ENCODE measurements around the gene TCIRG1. TPM values are rescaled to one million over a fixed set of nuclear protein-coding genes. Genes with fewer than 3 reads are reported as not detected.
"Not testable (repeated sequence)": the region's sequence is repeated elsewhere in the genome, so short reads cannot be mapped to it uniquely, and the experiment has no call there.

TCIRG1 gene
- total RNA-seq: 100 to 1,000 TPM; 217 to 244 TPM

GRCh38 chr11:68038718-68039525, at the start of gene TCIRG1:
Gene TCIRG1 (plus strand): TSS chr11:68039025. CDS start chr11:68041272, 2,247 bp downstream.
- H3K27me3 Mint-ChIP-seq: no peaks in the 10 kb centered on the region
- peaks cover 30% of the 10 kb centered on the region for H3K36me3 Mint-ChIP-seq (ENCODE audit: low read depth)
- H3K4me3 Mint-ChIP-seq: peak within 1 kb of the TSS; percentile 91
- peak; percentile 80 for ATAC-seq (replicated peaks)
- H3K9me3 Mint-ChIP-seq: no peaks in the 10 kb centered on the region
- H3K4me1 Mint-ChIP-seq: peaks cover 7% of the 10 kb centered on the region
- H3K27ac Mint-ChIP-seq: peak within 1 kb of the TSS; percentile 94

DNA sequence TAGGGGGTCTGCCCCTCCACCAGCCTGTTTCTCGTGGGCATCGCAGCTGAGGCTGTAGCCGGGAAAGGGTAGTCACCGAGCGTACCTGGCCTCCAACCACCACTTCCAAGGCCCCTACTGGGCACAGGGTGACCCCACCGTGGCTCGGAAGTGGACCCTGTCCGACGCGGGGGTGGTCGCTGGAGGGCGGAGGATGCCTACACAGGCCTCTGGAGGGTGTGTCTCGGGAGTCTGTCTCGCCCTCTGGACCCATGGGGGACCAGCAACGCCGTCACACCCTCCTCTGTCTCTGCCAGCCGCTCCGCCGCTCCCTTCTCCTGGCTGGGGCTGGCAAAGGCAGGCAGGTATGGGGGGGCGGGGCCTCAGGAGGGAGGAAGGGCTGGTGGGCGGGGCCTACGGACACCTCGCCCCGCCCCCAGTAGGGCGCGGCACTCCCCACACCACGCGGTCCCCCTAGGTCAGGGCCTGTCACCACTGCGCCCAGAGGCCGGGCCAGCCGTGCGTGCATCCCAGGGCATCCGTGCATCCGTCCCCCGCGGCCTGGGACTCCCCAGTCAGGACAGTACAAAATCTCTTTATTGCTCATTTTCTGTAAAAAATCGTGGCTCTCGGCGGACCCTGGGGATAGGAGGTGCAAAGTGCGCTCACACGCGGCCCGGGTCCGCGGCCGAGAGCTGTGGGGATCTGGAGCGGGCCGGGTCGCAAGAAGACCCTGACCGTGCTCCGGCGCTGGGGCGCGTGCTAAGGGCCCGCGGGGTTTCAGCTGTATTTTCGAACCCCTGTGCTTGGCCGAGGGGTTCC, 48.1 kb upstream of the TCIRG1 start:
- H3K27me3 Mint-ChIP-seq; H3K4me3 Mint-ChIP-seq; H3K4me1 Mint-ChIP-seq; H3K36me3 Mint-ChIP-seq (ENCODE audit: low read depth); H3K9me3 Mint-ChIP-seq; H3K27ac Mint-ChIP-seq: not testable (repeated sequence)
- ATAC-seq (replicated peaks): peak; percentile 23

- not testable (repeated sequence) for H3K4me1 Mint-ChIP-seq; H3K27me3 Mint-ChIP-seq; ATAC-seq (replicated peaks)
Observed at GRCh38 chr11:67991347-67992121, 47.3 kb upstream of the TCIRG1 start.

DNA sequence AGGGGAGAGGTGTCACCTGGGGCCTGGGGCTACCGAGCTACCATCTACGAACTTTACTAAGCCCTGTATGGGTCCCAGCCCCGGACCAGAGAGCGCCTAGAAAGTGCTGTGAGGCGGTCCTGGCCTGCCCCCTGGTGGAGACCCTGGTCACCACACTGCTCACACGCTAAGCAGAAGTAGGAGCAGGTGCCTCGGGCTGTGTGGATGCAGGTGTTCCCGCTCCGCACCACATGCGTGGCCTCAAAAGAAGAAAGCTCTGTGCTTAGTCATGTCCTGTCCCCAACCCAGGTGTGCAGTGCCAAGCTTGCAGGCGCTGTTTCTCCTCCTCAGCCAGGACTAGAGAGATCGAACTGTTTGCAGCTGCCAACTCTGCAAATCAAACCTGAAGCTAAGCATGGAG, 45.0 kb upstream of the TCIRG1 start:
- not testable (repeated sequence) for ATAC-seq (replicated peaks); H3K27ac Mint-ChIP-seq; H3K36me3 Mint-ChIP-seq (ENCODE audit: low read depth); H3K9me3 Mint-ChIP-seq; H3K27me3 Mint-ChIP-seq; H3K4me3 Mint-ChIP-seq
- H3K4me1 Mint-ChIP-seq: peaks cover 13% of the 10 kb centered on the region

More at GRCh38 chr11:67991347-67992121, 47.3 kb upstream of the TCIRG1 start:
- H3K4me3 Mint-ChIP-seq; H3K9me3 Mint-ChIP-seq; H3K27ac Mint-ChIP-seq; H3K36me3 Mint-ChIP-seq (ENCODE audit: low read depth): not testable (repeated sequence)

- not testable (repeated sequence) for H3K9me3 Mint-ChIP-seq; H3K4me3 Mint-ChIP-seq; H3K27me3 Mint-ChIP-seq; H3K36me3 Mint-ChIP-seq (ENCODE audit: low read depth); H3K27ac Mint-ChIP-seq; ATAC-seq (replicated peaks)
- H3K4me1 Mint-ChIP-seq: peaks cover 13% of the 10 kb centered on the region
Observed at GRCh38 chr11:67994387-67994786, 44.4 kb upstream of the TCIRG1 start.

- not testable (repeated sequence) for H3K27me3 Mint-ChIP-seq; ATAC-seq (replicated peaks); H3K36me3 Mint-ChIP-seq (ENCODE audit: low read depth); H3K27ac Mint-ChIP-seq; H3K9me3 Mint-ChIP-seq; H3K4me3 Mint-ChIP-seq
- peaks cover 13% of the 10 kb centered on the region for H3K4me1 Mint-ChIP-seq
Observed at GRCh38 chr11:67995129-67995528, 43.7 kb upstream of the TCIRG1 start.

GRCh38 chr11:67995579-67995978, 43.2 kb upstream of the TCIRG1 start:
- H3K27me3 Mint-ChIP-seq, H3K9me3 Mint-ChIP-seq: not testable (repeated sequence)

DNA sequence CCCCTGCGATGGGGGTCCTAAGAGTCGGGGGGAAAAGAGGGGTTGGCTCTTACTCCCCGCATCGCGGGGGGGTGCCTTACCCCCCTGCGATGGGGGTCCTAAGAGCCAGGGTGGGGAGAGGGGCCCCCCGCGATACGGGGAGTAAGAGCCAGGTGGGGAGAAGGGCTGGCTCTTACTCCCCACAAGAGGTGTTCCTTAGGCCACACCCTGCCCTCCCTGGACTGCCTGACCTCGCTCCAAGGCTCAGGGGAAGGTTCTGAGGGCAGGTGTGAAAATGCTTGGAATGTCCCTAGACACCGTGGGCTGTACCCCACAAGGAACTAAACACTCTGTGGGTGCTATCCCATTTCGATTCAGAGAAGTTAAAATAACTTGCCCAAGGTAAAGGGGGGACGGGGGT, 42.8 kb upstream of the TCIRG1 start:
- H3K4me1 Mint-ChIP-seq: peaks cover 13% of the 10 kb centered on the region
- H3K27ac Mint-ChIP-seq: no peak overlapping the region
- no peak overlapping the region for H3K4me3 Mint-ChIP-seq
- ATAC-seq (replicated peaks): no peak
- no peaks in the 10 kb centered on the region for H3K27me3 Mint-ChIP-seq
- no peaks in the 10 kb centered on the region for H3K9me3 Mint-ChIP-seq
- H3K36me3 Mint-ChIP-seq (ENCODE audit: low read depth): no peaks in the 10 kb centered on the region

More at GRCh38 chr11:67995579-67995978, 43.2 kb upstream of the TCIRG1 start:
- H3K4me3 Mint-ChIP-seq; H3K27ac Mint-ChIP-seq; ATAC-seq (replicated peaks); H3K36me3 Mint-ChIP-seq (ENCODE audit: low read depth): not testable (repeated sequence)
- peaks cover 13% of the 10 kb centered on the region for H3K4me1 Mint-ChIP-seq

GRCh38 chr11:67996622-67997474, 42.0 kb upstream of the TCIRG1 start:
- peak; percentile 75 for ATAC-seq (replicated peaks)
- H3K4me1 Mint-ChIP-seq: peaks cover 13% of the 10 kb centered on the region
- H3K4me3 Mint-ChIP-seq: no peak overlapping the region
- no peak overlapping the region for H3K27ac Mint-ChIP-seq
- no peaks in the 10 kb centered on the region for H3K27me3 Mint-ChIP-seq
- no peaks in the 10 kb centered on the region for H3K9me3 Mint-ChIP-seq
- no peaks in the 10 kb centered on the region for H3K36me3 Mint-ChIP-seq (ENCODE audit: low read depth)

DNA sequence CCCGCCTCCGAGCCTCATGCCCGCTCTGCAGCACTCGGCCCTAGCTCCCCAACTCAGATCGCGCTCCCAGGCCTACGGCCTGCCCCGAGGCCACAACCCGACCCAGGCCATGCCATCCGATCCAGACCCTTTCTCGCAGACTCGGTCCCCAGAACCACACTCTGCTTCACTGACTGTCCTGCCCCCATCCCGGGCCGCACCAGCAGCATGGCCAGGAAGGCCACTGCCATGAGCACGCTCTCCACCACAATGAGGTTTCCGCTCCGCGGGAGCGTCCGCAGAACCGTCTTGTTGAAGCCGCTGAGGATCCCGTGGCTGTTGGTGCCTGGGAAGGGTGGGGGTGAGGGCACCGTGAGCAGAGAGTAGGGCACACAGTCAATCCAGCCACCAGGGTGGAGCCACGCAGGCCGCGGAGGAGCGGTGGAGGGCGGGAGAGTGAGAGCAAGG, 41.3 kb upstream of the TCIRG1 start:
- Mint-ChIP-seq H3K27me3 (no peaks in the 10 kb centered on the region), H3K9me3 (no peaks in the 10 kb centered on the region), H3K36me3 (ENCODE audit: low read depth) (no peaks in the 10 kb centered on the region), H3K4me1 (peaks cover 13% of the 10 kb centered on the region), H3K4me3 (no peak overlapping the region), H3K27ac (no peak overlapping the region)
- ATAC-seq (replicated peaks): no peak

- no peaks in the 10 kb centered on the region for H3K27me3 Mint-ChIP-seq
- H3K27ac Mint-ChIP-seq: no peak overlapping the region
- H3K4me3 Mint-ChIP-seq: no peak overlapping the region
- H3K9me3 Mint-ChIP-seq: no peaks in the 10 kb centered on the region
- peak; percentile 61 for ATAC-seq (replicated peaks)
- peaks cover 13% of the 10 kb centered on the region for H3K4me1 Mint-ChIP-seq
- H3K36me3 Mint-ChIP-seq (ENCODE audit: low read depth): no peaks in the 10 kb centered on the region
Observed at GRCh38 chr11:67998150-67999045, 40.4 kb upstream of the TCIRG1 start.

DNA sequence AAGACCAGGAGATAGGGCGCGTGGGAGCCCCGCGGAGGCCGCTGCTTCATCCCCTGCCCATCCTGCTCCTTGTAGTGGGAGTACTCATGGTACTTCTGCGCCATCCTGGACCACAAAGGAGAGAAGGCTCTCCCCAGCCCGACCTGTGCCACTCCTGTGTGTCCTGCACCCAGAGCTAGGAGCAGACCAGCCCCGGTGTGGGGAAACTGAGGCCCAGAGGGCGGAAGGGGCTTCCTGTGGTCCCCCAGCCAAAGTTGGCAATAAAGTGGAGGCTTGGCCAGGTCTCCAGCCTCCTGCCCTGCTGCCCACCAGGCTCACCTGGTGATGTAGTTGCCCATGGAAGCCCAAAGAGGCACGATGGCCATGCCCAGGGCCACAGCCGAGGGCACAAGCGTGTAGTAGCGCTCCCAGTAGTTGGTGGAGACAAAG, 39.6 kb upstream of the TCIRG1 start:
- H3K4me3 Mint-ChIP-seq: no peak overlapping the region
- no peak for ATAC-seq (replicated peaks)
- H3K36me3 Mint-ChIP-seq (ENCODE audit: low read depth): no peaks in the 10 kb centered on the region
- H3K9me3 Mint-ChIP-seq: no peaks in the 10 kb centered on the region
- H3K27me3 Mint-ChIP-seq: no peaks in the 10 kb centered on the region
- no peak overlapping the region for H3K27ac Mint-ChIP-seq
- peaks cover 8% of the 10 kb centered on the region for H3K4me1 Mint-ChIP-seq

GRCh38 chr11:67999704-68000103, 39.1 kb upstream of the TCIRG1 start:
- no peaks in the 10 kb centered on the region for H3K36me3 Mint-ChIP-seq (ENCODE audit: low read depth)
- H3K27ac Mint-ChIP-seq: no peak overlapping the region
- H3K9me3 Mint-ChIP-seq: no peaks in the 10 kb centered on the region
- H3K4me1 Mint-ChIP-seq: peaks cover 8% of the 10 kb centered on the region
- ATAC-seq (replicated peaks): no peak
- no peaks in the 10 kb centered on the region for H3K27me3 Mint-ChIP-seq
- no peak overlapping the region for H3K4me3 Mint-ChIP-seq

All from activated T-helper 17 cell treated with anti-CD3 and anti-CD28 coated beads, Interleukin-2, amount 50 U/mL, for 72 hours (primary cell).